NCI-H226 (cell line): ENCODE results near the gene MAPK8.

Experiments
- DNase-seq: peaks from one replicate; pipeline ENCODE4 v3.0.0-alpha.2; 2015

The MAPK8 gene

DNA sequence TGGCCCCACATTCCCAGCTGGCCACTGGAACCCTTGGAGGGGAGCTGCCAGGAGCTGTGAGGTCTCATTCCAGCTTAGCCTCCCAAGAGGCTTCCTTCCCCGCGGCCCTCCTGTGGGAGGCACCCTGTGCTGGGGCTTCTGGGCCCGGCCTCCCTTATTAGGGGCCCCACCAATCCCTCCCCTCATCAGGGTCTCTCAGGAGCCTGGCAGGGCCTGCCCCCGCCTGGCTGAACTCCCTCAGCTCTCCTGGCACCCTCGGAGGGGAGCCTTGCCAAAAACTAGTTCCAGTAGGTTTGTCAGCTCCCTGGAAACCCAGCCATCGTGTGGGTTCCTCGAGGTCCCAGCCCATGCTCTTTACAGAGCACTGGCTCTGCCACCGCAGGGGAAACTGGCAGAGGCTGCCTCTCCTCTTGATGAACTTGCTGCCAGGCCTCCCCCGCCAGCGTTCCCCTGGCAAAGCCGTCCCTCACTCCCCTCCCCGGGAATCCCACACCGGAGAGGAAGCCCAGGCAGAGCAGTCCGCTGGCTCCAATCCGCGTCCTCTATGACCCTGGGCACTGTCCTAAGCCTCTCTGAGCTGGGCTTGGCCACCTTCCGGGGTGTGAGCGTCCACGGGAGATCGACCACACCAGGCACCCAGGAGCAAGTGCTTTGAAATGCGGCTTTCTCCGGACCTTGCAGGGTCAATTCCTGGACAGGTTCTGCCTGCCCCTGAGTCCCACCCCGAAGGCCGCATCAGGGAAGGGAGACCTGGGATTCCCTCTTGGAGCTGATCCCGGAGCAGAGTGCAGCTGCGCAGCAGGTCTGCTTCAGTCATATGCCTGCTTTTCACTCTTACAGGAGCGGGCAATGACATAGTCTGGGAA is 158.6 kb downstream of the MAPK8 start:
- DNase-seq, result no peak

DNA sequence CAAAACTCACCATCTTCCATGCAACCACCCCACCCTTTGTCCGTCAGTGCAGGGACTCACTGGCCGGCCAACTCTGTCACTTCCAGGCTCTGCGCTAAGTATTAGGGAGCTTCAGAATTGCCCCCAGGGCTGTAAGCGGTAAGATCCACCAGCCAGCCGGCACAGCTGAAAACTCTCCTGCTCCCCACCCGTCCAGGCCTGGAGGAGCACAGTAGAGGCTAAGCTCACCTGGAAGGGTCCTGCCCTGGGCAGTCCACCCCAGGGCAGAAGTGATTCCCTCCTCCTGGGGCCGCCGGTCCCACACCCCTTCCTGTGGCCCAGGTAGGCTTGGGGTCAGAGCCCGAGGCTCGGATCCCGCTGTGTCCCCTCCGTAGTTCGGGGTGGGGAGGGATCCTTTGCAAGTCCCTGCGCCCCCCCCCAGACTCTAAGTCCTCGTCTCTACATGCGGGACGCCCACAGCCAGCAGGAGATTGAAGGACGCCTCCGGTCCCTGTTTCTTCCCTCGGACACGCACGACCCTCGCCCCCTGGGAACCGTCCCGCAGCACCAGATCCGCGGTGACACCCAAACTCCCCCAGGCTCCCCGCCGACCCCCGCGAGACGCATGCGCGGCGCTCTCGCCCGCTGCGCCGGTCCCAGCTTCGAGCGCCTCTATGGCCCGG is 159.5 kb downstream of the MAPK8 start:
- DNase-seq, result no peak

DNA sequence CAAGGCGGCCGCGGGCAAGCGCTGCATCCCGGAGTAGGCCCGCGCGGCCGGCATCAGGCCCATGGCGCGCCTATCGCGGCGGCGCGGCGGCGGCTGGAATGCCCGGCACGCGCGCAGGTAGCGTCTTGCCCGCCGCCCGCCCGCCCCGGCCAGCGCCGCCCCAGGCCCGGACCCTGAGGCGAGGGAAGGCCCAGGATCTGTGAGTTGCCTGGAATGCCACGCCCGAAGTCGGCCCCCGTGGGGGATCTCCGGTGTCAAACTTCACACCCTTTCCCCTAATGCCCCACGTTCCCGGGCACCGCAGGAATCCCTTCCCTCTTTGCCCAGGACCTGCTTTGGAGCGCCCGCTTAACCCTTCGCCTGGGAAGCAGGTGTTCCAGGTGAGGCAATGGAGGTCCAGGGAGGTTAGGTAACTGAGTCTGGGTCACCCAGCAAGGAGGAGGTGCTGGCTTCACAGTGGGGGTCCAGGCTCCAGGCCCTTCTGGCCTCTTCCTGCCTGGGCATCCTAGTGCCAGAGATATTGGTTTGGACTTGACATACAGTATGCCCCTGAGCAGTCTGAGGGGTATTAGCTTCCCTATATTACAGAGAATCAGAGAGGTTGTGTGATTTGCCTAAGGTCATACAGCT is 160.2 kb downstream of the MAPK8 start:
- no peak for DNase-seq

DNA sequence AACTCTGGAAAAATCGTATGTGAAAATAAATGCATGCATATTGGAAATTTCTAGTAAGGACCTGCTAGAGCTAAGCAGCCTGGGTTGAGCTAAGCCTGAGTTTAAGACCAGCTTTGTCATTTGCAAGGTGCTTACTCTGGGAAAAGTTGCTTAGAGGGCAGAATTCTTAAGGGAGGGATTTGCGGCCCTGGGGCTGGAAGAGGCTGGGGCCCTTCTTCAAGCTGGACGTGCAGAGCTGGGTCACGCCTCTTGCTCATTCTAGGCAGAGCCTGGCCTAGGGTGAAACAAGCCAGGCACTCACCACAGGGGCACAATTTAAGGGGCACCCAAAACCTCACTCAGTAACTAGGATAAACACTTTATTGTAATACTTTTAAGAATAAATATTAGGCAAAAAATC is 161.2 kb downstream of the MAPK8 start:
- no peak for DNase-seq

DNA sequence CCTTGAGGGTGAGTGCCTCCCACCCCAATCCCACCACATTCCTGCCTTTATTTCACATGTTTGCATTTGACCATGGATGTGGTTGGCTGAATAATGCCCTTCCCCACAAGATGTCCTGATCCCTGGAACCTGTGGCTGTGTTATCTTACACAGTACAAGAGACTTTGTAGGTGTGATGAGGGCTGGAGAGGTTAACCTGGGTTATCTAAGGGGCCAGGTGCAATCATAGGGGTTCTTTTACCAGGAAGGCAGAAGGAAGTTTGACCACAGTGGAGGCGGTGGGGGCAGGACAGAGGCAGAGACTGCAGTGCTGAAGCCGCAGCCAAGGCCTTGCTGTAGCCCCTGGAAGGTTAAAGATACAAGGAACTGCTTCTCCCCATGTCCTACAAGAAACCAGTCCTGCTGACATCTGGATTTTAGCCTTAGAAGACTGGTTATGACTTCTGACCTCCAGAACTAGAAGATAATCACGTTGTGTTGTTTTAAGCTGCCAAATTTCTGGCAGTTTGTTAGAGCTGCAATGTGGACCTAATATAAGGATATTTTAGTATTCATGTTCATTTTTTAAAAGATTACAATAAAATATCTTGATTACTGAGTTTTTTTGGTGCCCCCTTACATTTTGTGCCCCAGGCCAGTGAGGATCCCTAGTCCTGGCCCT is 161.8 kb downstream of the MAPK8 start:
- DNase-seq, result no peak

- DNase-seq, result no peak
Observed at GRCh38 chr10:48468866-48469511, 162.5 kb downstream of the MAPK8 start.

DNA sequence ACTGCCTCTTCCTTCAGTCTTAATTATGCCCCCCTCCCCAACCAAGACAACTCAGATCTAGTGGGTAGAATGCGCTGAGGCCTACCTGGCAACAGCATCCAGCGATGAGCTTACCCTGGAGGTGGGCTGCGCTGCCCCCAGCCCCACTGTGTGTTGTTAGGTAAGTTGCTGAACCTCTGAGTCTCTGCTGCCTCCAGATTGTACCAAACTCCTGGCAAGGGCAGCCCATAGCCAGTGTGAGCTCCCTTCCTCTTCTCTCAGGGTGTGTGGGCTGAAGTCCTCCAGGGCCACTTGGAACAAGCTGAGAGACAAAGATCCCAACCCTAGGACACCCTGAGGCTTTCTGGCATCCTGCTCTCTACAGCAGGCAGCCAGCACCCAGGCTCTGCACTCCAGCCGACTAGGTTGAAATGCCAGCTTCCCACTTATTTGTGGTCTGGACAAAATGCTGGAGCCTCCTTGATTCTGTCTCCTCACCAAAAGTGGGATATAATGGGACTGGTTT is 163.1 kb downstream of the MAPK8 start:
- DNase-seq, result no peak

DNA sequence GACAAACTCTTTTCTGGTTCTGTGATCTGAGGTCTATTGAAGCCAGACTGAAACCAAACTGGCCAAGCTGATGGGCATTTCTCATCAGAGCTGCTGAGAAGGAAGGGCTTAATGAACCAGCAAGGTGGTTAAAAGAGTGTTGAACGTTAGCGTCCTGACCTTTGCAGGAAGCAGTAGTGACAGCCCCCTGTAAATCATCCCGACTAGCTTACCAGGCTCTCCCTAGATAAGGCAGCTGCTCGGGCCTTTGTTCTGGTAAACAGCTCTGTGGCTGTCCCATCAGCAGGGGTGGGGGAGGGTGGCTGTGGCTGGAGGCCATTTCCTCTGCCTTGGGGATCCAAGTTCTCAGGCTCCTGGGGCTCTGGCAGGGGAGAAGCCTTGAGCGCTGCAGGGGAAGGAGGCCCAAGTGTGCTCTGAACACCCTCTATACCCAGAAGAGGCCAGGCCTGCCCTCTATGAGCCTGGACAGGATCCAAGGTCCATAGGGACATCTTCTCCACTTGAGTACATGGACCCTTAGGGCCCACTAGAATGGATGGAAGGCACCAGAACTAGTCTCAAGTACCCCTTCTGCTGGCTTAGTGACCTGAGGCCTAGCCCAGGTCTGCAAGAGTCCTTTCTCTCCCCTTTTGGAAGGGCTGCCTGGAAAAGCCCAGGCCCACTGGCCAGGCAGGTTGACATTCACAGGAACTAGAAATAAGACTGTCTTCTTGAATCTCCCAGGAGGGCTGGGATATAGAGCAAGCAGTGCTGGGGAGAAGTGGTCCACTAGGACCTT is 163.8 kb downstream of the MAPK8 start:
- no peak for DNase-seq

DNA sequence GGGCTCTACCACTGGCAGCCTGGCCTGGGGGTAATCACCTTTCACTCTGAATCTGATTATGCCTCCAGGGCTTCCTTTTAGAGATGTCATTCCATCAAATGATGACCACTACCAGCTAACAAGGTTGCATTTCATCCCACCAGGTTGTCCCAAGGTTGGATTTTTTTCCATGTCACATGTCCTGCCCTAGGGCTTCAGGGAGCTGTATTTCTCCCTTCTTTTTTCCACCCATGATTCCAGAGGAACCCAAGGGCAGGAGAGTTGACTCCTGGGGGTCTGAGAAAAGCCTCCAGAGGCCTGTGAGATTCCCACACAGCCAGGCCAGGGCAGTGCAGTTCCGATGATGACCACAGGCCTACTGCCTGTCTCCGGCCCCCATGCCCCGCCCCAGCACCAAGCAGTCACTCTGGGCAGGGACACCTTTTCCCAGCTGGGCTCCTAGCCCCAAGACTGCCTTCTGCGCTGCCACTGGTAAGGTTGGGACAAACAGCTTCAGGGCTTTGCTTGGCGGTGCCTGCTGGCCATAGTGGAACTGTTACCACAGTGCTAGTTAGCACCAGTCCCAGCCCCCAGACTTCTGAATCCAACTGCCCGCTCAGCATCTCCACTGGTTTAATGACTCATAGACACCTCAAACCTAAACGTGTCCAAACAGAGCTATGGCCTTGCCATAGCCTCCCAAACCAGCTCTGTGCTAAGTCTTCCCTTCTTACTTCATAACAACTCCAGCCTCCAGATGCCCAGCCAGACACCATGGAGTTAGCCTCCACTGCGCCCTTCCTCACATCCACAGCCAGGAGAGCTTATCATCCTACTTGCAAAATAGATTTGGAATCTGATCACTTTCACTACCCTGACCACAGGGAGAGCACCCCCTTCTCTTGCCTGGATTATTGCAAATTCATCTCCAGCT is 164.7 kb downstream of the MAPK8 start:
- no peak for DNase-seq

- DNase-seq, result no peak
Observed at GRCh38 chr10:48472501-48473069, 166.1 kb downstream of the MAPK8 start.

DNA sequence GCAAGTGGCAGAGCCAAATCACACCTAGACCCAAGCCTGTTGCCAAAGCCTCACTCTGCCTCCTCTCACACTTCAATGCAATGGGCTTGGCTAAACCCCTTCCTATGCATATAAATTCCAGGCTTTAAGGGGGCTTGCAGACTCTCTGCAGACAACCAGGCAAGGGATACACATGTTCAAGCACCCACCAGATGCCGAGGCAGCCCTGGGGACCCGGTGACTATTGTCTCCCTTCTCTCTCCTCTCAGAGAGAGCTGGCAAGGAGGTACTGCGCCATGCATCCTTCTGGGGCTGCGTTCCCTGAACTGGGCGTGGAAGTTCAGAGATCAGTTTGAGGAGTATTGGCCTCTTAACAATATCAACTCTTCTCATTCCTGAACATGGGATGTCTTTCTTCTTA is 167.2 kb downstream of the MAPK8 start:
- no peak for DNase-seq

- no peak for DNase-seq
Observed at GRCh38 chr10:48474765-48475365, 168.4 kb downstream of the MAPK8 start.

DNA sequence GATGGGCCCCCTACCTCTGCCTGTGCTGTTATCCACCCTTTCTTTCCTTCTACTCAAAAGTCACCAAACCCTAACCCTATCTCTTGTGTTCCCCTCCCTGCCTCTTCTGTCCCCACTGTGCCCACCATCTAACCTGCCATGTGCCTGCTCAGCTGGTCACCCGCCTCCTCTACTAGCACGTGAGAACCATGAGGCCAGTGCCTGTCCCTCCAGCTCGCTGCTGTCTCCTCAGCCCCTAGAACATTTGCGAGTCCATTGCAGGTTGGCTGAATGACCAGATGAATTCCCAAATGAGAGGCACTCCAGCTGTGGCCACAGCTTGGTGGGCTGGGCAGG is 169.4 kb downstream of the MAPK8 start:
- no peak for DNase-seq

DNA sequence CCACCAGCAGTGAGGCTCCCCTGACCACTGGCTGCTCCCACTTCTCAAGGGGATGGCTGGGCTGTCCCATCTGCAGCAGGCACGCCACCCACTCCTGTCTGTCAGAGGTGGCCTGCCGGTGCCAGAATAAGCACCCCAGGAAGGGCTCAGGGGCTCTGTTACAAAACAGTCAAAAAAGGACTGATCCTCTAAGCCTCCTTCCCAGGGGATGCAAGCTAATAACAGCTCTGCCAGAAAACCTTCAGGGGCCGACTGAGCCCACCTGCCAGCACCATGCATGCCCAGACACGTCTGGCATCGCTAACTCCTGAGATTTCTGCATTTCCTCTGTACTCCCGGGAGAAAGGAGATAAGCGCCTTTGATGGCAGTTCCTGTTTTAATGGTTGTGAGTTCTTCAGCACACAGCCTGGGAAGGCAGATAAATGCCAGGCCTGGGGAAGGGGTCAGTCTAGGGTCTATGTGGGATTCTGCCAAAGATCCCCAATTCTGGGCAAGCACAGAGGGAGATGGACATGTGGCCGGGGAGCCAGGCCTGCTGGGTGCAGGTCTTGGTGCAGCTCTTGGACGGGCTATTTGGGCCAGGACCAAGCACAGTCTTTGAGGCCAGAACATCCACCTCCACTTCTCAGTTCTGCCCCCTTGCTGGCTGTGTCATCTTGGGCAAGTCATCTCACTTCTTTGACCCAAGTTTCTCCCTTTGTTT is 170.0 kb downstream of the MAPK8 start:
- no peak for DNase-seq

GRCh38 chr10:48477141-48477540 is 170.7 kb downstream of the MAPK8 start:
- DNase-seq, result no peak

- DNase-seq, result no peak
Observed at GRCh38 chr10:48477616-48478015, 171.1 kb downstream of the MAPK8 start.

- no peak for DNase-seq
Observed at GRCh38 chr10:48478469-48478868, 172.0 kb downstream of the MAPK8 start.

GRCh38 chr10:48478980-48479811 is 172.7 kb downstream of the MAPK8 start:
- no peak for DNase-seq
